GM19023 (cell line): ENCODE results near the gene TMEM233.

ENCODE experiments used
- ATAC-seq: cut with Tn5 transposase; IDR thresholded peaks from one replicate; pipeline ENCODE4 v1.9.1; 2021; ENCODE audit warnings: mild to moderate bottlenecking, moderate library complexity; ENCODE audit not compliant: unreplicated experiment

Gene TMEM233

GRCh38 chr12:119593578-119594398 lies at the start of gene TMEM233:
Gene TMEM233 (plus strand): TSS chr12:119593774. CDS start chr12:119593849, 75 bp downstream.
- ATAC-seq, result no peak

GRCh38 chr12:119544765-119545625 lies 48.6 kb upstream of the TMEM233 start:
- no peak for ATAC-seq

GRCh38 chr12:119546340-119546739 lies 47.2 kb upstream of the TMEM233 start:
- no peak for ATAC-seq

- ATAC-seq, result no peak
Measured at GRCh38 chr12:119547001-119547400, 46.6 kb upstream of the TMEM233 start.

GRCh38 chr12:119556854-119557253 lies 36.7 kb upstream of the TMEM233 start:
- no peak for ATAC-seq

GRCh38 chr12:119565404-119565803 lies 28.2 kb upstream of the TMEM233 start:
- no peak for ATAC-seq

- ATAC-seq, result no peak
Measured at GRCh38 chr12:119570771-119571170, 22.8 kb upstream of the TMEM233 start.

- ATAC-seq, result no peak
Measured at GRCh38 chr12:119573086-119573485, 20.5 kb upstream of the TMEM233 start.

- ATAC-seq, result no peak
Measured at GRCh38 chr12:119574255-119574654, 19.3 kb upstream of the TMEM233 start.

- no peak for ATAC-seq
Measured at GRCh38 chr12:119576118-119576810, 17.3 kb upstream of the TMEM233 start.

GRCh38 chr12:119576915-119577314 lies 16.7 kb upstream of the TMEM233 start:
- no peak for ATAC-seq

GRCh38 chr12:119578112-119578511 lies 15.5 kb upstream of the TMEM233 start:
- ATAC-seq, result no peak

GRCh38 chr12:119589097-119589496 lies 4.5 kb upstream of the TMEM233 start:
- no peak for ATAC-seq

- no peak for ATAC-seq
Measured at GRCh38 chr12:119589634-119590033, 3.9 kb upstream of the TMEM233 start.

- no peak for ATAC-seq
Measured at GRCh38 chr12:119592232-119592631, 1.3 kb upstream of the TMEM233 start.

GRCh38 chr12:119594399-119594730 lies 791 bp downstream of the TMEM233 start:
- no peak for ATAC-seq

- no peak for ATAC-seq
Measured at GRCh38 chr12:119594772-119595445, 1.3 kb downstream of the TMEM233 start.

- ATAC-seq, result no peak
Measured at GRCh38 chr12:119598159-119598558, 4.6 kb downstream of the TMEM233 start.

GRCh38 chr12:119601877-119602733 lies 8.5 kb downstream of the TMEM233 start:
- ATAC-seq, result no peak

GRCh38 chr12:119602734-119603094 lies 9.1 kb downstream of the TMEM233 start:
- ATAC-seq, result no peak
